WTC11 (cell line): ENCODE data around the gene SPDEF.

Experiments used
- ZNF671 ChIP-seq: fragments of 250-450 bp; sonication (Bioruptor Pico); IDR thresholded peaks from 2 replicates; pipeline ENCODE4 v1.8.0; 2021; ENCODE audit warnings: mild to moderate bottlenecking
- TF ChIP-seq, protein P1 (sequence below): fragments of 250-450 bp; sonication (Bioruptor Pico); IDR thresholded peaks from 2 replicates; pipeline ENCODE4 v1.9.0; 2021; ENCODE audit warnings: moderate library complexity, mild to moderate bottlenecking, inconsistent platforms, borderline replicate concordance

DNA sequence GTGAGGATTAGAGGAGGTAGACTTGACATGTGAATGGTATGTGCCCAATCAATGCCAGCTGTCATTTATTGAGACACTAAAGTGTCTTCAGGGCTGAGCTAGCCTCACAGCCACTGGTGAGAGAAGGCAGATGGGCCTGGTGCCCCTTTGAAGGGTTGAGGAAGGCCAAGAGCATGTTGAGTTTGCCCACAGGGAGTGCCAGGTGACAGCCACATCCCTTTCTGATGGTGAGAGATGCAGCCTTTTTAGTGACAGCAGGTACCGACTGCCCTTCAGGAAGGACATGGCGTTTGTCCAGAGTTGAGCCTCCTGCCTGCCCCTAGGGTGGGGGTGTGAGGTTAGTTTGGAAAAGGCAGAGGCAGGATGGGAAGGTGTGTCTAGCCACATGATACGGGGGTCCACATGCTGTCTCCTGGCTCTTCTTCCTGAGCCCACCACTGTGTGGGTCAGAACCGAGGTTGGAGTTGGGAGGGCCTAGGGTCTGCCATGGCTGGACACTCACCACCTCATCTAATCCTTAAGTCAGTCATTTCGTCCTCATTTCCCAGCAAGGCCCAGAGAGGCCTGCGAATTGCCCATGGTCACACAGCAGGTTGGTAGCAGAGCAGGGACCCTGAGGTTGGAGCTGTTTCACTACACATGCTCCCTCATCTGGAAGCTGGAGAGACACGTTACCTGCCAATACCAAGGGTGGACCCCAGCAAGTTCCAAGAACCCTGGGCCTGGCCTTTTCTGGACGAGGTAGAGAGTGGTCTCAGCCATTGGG lies 32.5 kb downstream of the SPDEF start:
- TF ChIP-seq, protein P1, sequence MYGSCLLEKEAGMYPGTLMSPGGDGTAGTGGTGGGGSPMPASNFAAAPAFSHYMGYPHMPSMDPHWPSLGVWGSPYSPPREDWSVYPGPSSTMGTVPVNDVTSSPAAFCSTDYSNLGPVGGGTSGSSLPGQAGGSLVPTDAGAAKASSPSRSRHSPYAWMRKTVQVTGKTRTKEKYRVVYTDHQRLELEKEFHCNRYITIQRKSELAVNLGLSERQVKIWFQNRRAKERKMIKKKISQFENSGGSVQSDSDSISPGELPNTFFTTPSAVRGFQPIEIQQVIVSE (CRISPR knock-in tag): no peak
- TF ChIP-seq ZNF671: no peak
